ENCODE measurements around the gene AGAP1.
A peak's percentile ranks its signal among the peaks of the same experiment; 100 is the strongest.

The AGAP1 gene

GRCh38 chr2:235709124-235709813 is 215.4 kb downstream of the AGAP1 start:
- Histone ChIP-seq H3K4me3 (ENCODE audit: low read length) (peak overlapping the region; percentile 38), H3K36me3 (ENCODE audit: insufficient read depth, low read length) (peaks cover 11% of the 10 kb centered on the region), H3K9ac (ENCODE audit: low read depth, low read length) (no peak overlapping the region), H3K4me1 (ENCODE audit: control insufficient read depth, insufficient read depth, low read length) (peaks cover 16% of the 10 kb centered on the region), H3K27me3 (ENCODE audit: control insufficient read depth, insufficient read depth, low read length) (no peaks in the 10 kb centered on the region), H3K4me2 (ENCODE audit: low read length) (peak overlapping the region; percentile 50), H3K9me3 (replicated peaks; ENCODE audit: low read length) (no peaks in the 10 kb centered on the region)

GRCh38 chr2:235709969-235710879 is 216.4 kb downstream of the AGAP1 start:
- Histone ChIP-seq H3K4me3 (ENCODE audit: low read length) (no peak overlapping the region), H3K27me3 (ENCODE audit: control insufficient read depth, insufficient read depth, low read length) (no peaks in the 10 kb centered on the region), H3K9ac (ENCODE audit: low read depth, low read length) (no peak overlapping the region), H3K4me2 (ENCODE audit: low read length) (peak overlapping the region; percentile 49), H3K36me3 (ENCODE audit: insufficient read depth, low read length) (peaks cover 11% of the 10 kb centered on the region), H3K9me3 (replicated peaks; ENCODE audit: low read length) (no peaks in the 10 kb centered on the region), H3K4me1 (ENCODE audit: control insufficient read depth, insufficient read depth, low read length) (peaks cover 16% of the 10 kb centered on the region)

- H3K4me3 ChIP-seq (ENCODE audit: low read length), result no peak overlapping the region
- H3K4me1 ChIP-seq (ENCODE audit: control insufficient read depth, insufficient read depth, low read length), result peaks cover 16% of the 10 kb centered on the region
- no peaks in the 10 kb centered on the region for H3K27me3 ChIP-seq (ENCODE audit: control insufficient read depth, insufficient read depth, low read length)
- H3K9ac ChIP-seq (ENCODE audit: low read depth, low read length), result no peak overlapping the region
- H3K9me3 ChIP-seq (replicated peaks; ENCODE audit: low read length), result no peaks in the 10 kb centered on the region
- H3K4me2 ChIP-seq (ENCODE audit: low read length), result no peak overlapping the region
- peaks cover 11% of the 10 kb centered on the region for H3K36me3 ChIP-seq (ENCODE audit: insufficient read depth, low read length)
These were observed 217.1 kb downstream of the AGAP1 start for GRCh38 chr2:235710933-235711332.

- Histone ChIP-seq H3K9me3 (replicated peaks; ENCODE audit: low read length) (no peaks in the 10 kb centered on the region), H3K4me1 (ENCODE audit: control insufficient read depth, insufficient read depth, low read length) (peaks cover 16% of the 10 kb centered on the region), H3K4me3 (ENCODE audit: low read length) (no peak overlapping the region), H3K9ac (ENCODE audit: low read depth, low read length) (no peak overlapping the region), H3K27me3 (ENCODE audit: control insufficient read depth, insufficient read depth, low read length) (no peaks in the 10 kb centered on the region), H3K4me2 (ENCODE audit: low read length) (no peak overlapping the region), H3K36me3 (ENCODE audit: insufficient read depth, low read length) (peaks cover 11% of the 10 kb centered on the region)
These were observed 217.7 kb downstream of the AGAP1 start for GRCh38 chr2:235711527-235711926.

- Histone ChIP-seq H3K9me3 (replicated peaks; ENCODE audit: low read length) (no peaks in the 10 kb centered on the region), H3K9ac (ENCODE audit: low read depth, low read length) (no peak overlapping the region), H3K4me2 (ENCODE audit: low read length) (no peak overlapping the region), H3K27me3 (ENCODE audit: control insufficient read depth, insufficient read depth, low read length) (no peaks in the 10 kb centered on the region), H3K4me3 (ENCODE audit: low read length) (no peak overlapping the region), H3K36me3 (ENCODE audit: insufficient read depth, low read length) (peaks cover 11% of the 10 kb centered on the region), H3K4me1 (ENCODE audit: control insufficient read depth, insufficient read depth, low read length) (peaks cover 16% of the 10 kb centered on the region)
These were observed 218.3 kb downstream of the AGAP1 start for GRCh38 chr2:235712176-235712575.

- Histone ChIP-seq H3K4me2 (ENCODE audit: low read length) (no peak overlapping the region), H3K9ac (ENCODE audit: low read depth, low read length) (no peak overlapping the region), H3K27me3 (ENCODE audit: control insufficient read depth, insufficient read depth, low read length) (no peaks in the 10 kb centered on the region), H3K4me3 (ENCODE audit: low read length) (no peak overlapping the region), H3K36me3 (ENCODE audit: insufficient read depth, low read length) (peaks cover 11% of the 10 kb centered on the region), H3K9me3 (replicated peaks; ENCODE audit: low read length) (no peaks in the 10 kb centered on the region), H3K4me1 (ENCODE audit: control insufficient read depth, insufficient read depth, low read length) (peaks cover 16% of the 10 kb centered on the region)
These were observed 219.3 kb downstream of the AGAP1 start for GRCh38 chr2:235713189-235713588.

GRCh38 chr2:235715601-235716000 is 221.8 kb downstream of the AGAP1 start:
- Histone ChIP-seq H3K36me3 (ENCODE audit: insufficient read depth, low read length) (peaks cover 9% of the 10 kb centered on the region), H3K4me3 (ENCODE audit: low read length) (no peak overlapping the region), H3K4me2 (ENCODE audit: low read length) (no peak overlapping the region), H3K9me3 (replicated peaks; ENCODE audit: low read length) (no peaks in the 10 kb centered on the region), H3K9ac (ENCODE audit: low read depth, low read length) (no peak overlapping the region), H3K27me3 (ENCODE audit: control insufficient read depth, insufficient read depth, low read length) (no peaks in the 10 kb centered on the region), H3K4me1 (ENCODE audit: control insufficient read depth, insufficient read depth, low read length) (no peaks in the 10 kb centered on the region)

- Histone ChIP-seq H3K4me3 (ENCODE audit: low read length) (no peak overlapping the region), H3K9me3 (replicated peaks; ENCODE audit: low read length) (no peaks in the 10 kb centered on the region), H3K4me2 (ENCODE audit: low read length) (no peak overlapping the region), H3K9ac (ENCODE audit: low read depth, low read length) (no peak overlapping the region), H3K27me3 (ENCODE audit: control insufficient read depth, insufficient read depth, low read length) (no peaks in the 10 kb centered on the region), H3K36me3 (ENCODE audit: insufficient read depth, low read length) (no peaks in the 10 kb centered on the region), H3K4me1 (ENCODE audit: control insufficient read depth, insufficient read depth, low read length) (no peaks in the 10 kb centered on the region)
These were observed 223.1 kb downstream of the AGAP1 start for GRCh38 chr2:235716875-235717496.

GRCh38 chr2:235719146-235719942 is 225.5 kb downstream of the AGAP1 start:
- Histone ChIP-seq H3K27me3 (ENCODE audit: control insufficient read depth, insufficient read depth, low read length) (no peaks in the 10 kb centered on the region), H3K4me3 (ENCODE audit: low read length) (no peak overlapping the region)

GRCh38 chr2:235721625-235722024 is 227.8 kb downstream of the AGAP1 start:
- Histone ChIP-seq H3K36me3 (ENCODE audit: insufficient read depth, low read length) (peaks cover 2% of the 10 kb centered on the region), H3K4me3 (ENCODE audit: low read length) (no peak overlapping the region), H3K4me2 (ENCODE audit: low read length) (no peak overlapping the region), H3K4me1 (ENCODE audit: control insufficient read depth, insufficient read depth, low read length) (no peaks in the 10 kb centered on the region), H3K9ac (ENCODE audit: low read depth, low read length) (no peak overlapping the region), H3K9me3 (replicated peaks; ENCODE audit: low read length) (no peaks in the 10 kb centered on the region), H3K27me3 (ENCODE audit: control insufficient read depth, insufficient read depth, low read length) (no peaks in the 10 kb centered on the region)

More at GRCh38 chr2:235719146-235719942, 225.5 kb downstream of the AGAP1 start:
- Histone ChIP-seq H3K4me2 (ENCODE audit: low read length) (no peak overlapping the region), H3K9me3 (replicated peaks; ENCODE audit: low read length) (no peaks in the 10 kb centered on the region), H3K36me3 (ENCODE audit: insufficient read depth, low read length) (no peaks in the 10 kb centered on the region), H3K9ac (ENCODE audit: low read depth, low read length) (no peak overlapping the region), H3K4me1 (ENCODE audit: control insufficient read depth, insufficient read depth, low read length) (no peaks in the 10 kb centered on the region)

- Histone ChIP-seq H3K36me3 (ENCODE audit: insufficient read depth, low read length) (peaks cover 2% of the 10 kb centered on the region), H3K9me3 (replicated peaks; ENCODE audit: low read length) (no peaks in the 10 kb centered on the region), H3K4me2 (ENCODE audit: low read length) (no peak overlapping the region), H3K4me1 (ENCODE audit: control insufficient read depth, insufficient read depth, low read length) (no peaks in the 10 kb centered on the region), H3K9ac (ENCODE audit: low read depth, low read length) (no peak overlapping the region), H3K4me3 (ENCODE audit: low read length) (no peak overlapping the region), H3K27me3 (ENCODE audit: control insufficient read depth, insufficient read depth, low read length) (no peaks in the 10 kb centered on the region)
These were observed 229.0 kb downstream of the AGAP1 start for GRCh38 chr2:235722869-235723268.
